Activated naive CD4-positive, alpha-beta T cell (primary cell): ENCODE measurements around the gene ZNF837.
A peak's percentile ranks its signal among the peaks of the same experiment; 100 is the strongest.

ENCODE experiments used
- DNase-seq, 4 experiments: peaks; one replicate each; lab custom pipeline; 2025; lab: John Stamatoyannopoulos, UW

The ZNF837 gene

DNA sequence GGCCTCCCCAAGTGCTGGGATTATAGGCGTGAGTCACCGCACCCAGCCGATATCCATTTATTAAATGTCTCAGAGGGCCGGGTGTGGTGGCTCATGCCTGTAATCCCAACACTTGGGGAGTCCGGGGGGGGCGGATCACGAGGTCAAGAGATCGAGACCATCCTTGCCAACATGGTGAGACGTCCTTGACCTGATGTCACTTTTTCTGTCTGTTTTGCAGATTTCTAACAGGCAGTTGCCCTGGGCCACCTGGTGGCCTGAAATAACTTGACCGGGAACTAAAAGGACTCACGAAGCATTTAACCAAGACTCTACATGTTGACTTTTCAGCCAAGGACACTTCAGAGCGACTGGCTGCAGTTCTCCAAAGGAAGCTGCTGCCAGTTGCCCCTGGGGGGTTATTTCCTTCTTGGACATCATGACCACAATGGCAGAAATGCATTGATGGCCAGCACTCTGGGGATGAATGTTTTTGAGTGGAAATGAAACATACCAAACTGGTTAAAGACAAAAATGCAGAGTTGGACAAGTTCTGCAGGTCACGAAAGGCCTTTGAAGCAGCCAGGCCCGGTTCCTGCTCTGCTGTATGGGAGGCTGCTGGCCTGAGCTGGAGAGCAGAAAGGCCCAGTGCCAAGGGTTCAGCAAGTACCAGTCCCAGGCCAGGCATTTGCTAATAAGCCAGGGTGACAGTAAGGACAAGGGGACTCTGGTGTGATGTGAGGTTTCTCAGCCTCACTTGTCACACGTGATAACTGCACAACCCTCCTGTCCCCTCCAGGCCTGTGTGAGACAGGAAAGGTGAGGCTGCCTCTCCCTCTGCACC is 8.3 kb downstream of the ZNF837 start:
- DNase-seq: no peak

GRCh38 chr19:58368561-58369360 is 12.1 kb downstream of the ZNF837 start:
- no peak for DNase-seq

DNA sequence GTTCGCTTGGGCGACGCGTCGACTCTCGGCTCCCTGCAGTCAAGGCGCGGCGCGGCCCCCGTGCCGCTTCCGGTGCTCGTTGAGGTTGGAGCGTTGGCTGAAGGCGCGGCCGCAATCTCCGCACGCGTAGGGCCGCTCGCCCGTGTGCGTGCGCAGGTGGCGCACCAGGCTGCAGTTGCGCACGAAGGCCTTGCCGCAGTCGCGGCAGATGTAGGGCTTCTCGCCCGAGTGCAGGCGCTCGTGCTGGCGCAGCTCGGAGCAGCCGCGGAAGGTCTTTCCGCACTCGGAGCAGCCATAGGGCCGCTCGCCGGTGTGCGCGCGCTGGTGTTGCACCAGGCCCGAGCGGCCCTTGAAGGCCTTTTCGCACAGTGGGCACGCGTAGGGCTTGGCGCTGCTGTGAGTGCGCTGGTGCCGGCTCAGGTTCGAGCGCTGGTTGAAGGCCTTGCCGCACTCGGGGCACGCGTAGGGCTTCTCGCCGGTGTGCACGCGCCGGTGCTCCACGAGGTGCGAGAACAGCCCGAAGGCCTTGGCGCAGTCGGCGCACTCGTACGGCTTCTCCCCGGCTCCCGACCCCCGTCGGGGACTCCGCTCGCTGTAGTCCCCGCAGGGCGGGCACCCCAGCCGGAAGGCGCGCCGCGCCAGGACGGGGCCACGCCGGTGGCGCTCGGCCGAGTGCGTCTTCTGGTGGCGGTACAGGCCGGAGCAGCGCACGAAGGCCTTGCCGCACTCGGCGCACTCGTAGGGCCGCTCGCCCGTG is 13.0 kb downstream of the ZNF837 start:
- no peak for DNase-seq

GRCh38 chr19:58366585-58367430 is 14.0 kb downstream of the ZNF837 start:
- no peak for DNase-seq

DNA sequence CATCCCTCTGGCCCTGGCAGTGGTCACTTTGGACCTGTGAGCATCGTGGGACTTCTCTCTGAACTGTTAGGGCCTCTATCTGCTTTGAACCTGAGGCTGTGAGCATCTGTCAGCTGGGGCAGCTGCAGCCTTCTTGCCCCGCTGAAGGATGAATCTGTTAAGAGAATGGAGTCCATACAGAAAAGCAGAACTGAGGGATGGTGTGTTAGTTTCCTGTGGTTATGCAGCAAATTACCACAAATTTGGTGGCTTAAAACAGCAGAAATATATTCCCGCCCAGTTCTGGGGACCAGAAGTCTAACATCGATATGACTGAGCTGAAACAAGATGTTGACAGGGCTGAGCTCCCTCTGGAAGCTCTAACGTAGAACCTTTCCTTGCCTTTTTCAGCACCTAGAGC is 16.7 kb downstream of the ZNF837 start:
- DNase-seq: no peak

- DNase-seq: peak; percentile 81 to 94 (median 91)
Observed at GRCh38 chr19:58362272-58362994, 18.4 kb downstream of the ZNF837 start, which contains the start of gene ZNF497. ZNF497 (minus strand) TSS chr19:58362751; CDS start chr19:58357635, 5,116 bp downstream.

DNA sequence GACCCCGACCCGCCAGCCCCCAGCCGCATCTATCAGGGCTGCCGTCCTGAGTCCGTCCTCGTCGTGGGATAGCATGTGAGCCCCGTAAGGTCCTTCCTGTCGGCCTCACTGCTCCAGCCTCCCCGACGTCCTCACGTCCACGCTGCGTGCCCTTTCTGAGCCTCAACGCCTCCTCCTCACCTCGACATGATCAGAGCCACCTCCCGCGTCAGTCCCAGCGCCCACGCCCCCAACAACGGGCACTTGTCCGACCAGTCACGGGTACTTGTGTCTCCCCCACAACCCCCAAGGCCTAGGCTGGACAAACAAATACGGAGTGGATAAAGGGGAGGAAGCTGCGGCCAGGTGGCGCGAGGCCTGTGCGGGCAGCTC is 18.9 kb downstream of the ZNF837 start:
- peak in 1 of 4 experiments; percentile 21 for DNase-seq

DNA sequence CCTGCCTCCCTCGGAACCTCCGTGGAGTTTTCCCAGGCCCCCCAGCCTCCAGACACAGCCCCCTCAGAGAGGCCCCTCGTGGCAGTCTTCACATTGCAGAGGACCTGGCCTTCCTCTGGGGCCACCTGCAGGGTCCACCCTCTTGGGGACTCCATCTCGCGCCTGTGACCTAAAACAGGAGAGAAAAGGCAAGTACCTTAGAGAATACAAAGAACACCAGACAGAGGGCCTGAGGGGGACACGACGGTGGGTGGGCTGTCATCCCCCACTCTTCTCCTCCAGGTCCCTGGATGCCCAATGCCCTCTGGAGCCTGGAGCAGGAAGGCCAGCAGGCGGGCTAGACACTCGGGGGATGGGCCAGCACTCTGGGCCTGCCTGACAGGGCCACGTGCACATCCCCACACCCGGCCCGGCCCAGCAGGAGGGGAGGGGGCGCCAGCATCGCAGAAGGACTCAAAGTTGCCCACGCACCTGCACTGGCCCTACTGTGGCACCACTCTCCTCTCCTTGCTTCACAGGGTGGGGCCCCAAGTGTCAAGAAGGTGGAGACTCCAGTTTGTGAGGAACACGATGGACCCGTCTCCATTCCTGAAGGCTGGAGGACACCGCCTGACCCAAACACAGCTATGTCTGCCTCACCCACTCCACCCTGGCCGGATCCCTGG is 23.2 kb downstream of the ZNF837 start:
- no peak for DNase-seq

DNA sequence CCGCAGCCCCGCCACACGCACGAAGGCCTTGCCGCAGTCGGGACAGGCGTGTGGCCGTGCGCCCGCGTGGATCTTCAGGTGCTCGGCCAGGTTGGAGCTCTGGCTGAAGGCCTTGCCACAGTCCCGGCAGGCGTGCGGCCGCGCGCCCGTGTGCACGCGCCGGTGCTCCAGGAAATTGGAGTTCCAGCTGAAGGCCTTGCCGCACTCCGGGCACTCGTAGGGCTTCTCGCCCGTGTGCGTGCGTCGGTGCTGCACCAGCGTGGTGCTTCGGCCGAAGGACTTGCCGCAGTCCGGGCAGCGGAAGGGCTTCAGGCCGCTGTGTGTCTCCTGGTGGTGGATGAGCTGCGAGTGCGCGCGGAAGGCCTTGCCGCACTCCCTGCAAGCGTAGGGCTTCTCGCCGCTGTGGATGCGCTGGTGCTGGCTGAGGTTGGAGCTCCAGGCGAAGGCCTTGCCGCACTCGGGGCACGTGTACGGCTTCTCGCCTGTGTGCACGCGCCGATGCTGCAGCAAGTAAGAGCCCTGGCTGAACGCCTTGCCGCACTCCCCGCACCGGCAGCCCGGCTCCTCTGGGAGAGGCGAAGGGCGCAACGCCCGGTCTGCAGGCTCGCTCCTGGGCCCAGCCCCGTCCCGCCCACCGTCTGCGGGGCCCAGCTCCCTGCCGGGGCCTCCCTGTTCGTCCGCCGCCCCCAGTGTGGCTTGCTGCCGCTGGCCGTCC is 23.9 kb downstream of the ZNF837 start:
- DNase-seq: no peak

- peak in 2 of 4 experiments; percentile 22 to 37 for DNase-seq
Observed at GRCh38 chr19:58355908-58356765, 24.7 kb downstream of the ZNF837 start.

- no peak for DNase-seq
Observed at GRCh38 chr19:58355215-58355796, 25.5 kb downstream of the ZNF837 start.

- no peak for DNase-seq
Observed at GRCh38 chr19:58354478-58355030, 26.3 kb downstream of the ZNF837 start.

GRCh38 chr19:58353717-58354477 is 26.9 kb downstream of the ZNF837 start:
- no peak for DNase-seq

GRCh38 chr19:58352760-58353671 is 27.8 kb downstream of the ZNF837 start, which contains the start of gene A1BG:
A1BG (minus strand) TSS chr19:58353492; CDS start chr19:58353437, 55 bp downstream.
- DNase-seq: no peak

GRCh38 chr19:58351990-58352755 is 28.7 kb downstream of the ZNF837 start:
- no peak for DNase-seq
